ENCODE data around the gene IGFBP5. TPM values are rescaled to one million over a fixed set of nuclear protein-coding genes. Genes with fewer than 3 reads are reported as not detected.

The IGFBP5 gene
- total RNA-seq, 1 donor from 2014 or later: 415 TPM

- Mint-ChIP-seq H3K4me3 (peak overlapping the region; percentile 97), H3K4me1 (peaks cover 47% of the 10 kb centered on the region), H3K36me3 (no peaks in the 10 kb centered on the region), H3K27ac (peak overlapping the region; percentile 98), H3K9me3 (no peaks in the 10 kb centered on the region), H3K27me3 (ENCODE audit: low read depth) (no peaks in the 10 kb centered on the region)
- DNase-seq (ENCODE audit: low spot score in 2 of 2, unreplicated experiment in 2 of 2): peak; percentile 52 to 78
- TF ChIP-seq CTCF (IDR thresholded peaks at IDR 0.05; ENCODE audit: unreplicated experiment): no peak
These were observed 1.1 kb downstream of the IGFBP5 start for GRCh38 chr2:216694082-216694825.

- H3K4me1 Mint-ChIP-seq: peaks cover 54% of the 10 kb centered on the region
These were observed 1.8 kb downstream of the IGFBP5 start for GRCh38 chr2:216693414-216694080.

GRCh38 chr2:216692636-216693413, 2.5 kb downstream of the IGFBP5 start:
- DNase-seq (ENCODE audit: low spot score in 2 of 2, unreplicated experiment in 2 of 2): peak; percentile 69 to 91
- H3K9me3 Mint-ChIP-seq: no peaks in the 10 kb centered on the region
- H3K36me3 Mint-ChIP-seq: peaks cover 4% of the 10 kb centered on the region
- peak overlapping the region; percentile 95 for H3K27ac Mint-ChIP-seq
- no peak for TF ChIP-seq CTCF (IDR thresholded peaks at IDR 0.05; ENCODE audit: unreplicated experiment)
- peaks cover 60% of the 10 kb centered on the region for H3K4me1 Mint-ChIP-seq
- peak overlapping the region; percentile 97 for H3K4me3 Mint-ChIP-seq
- H3K27me3 Mint-ChIP-seq (ENCODE audit: low read depth): no peaks in the 10 kb centered on the region

More at GRCh38 chr2:216693414-216694080, 1.8 kb downstream of the IGFBP5 start:
- H3K9me3 Mint-ChIP-seq: no peaks in the 10 kb centered on the region
- H3K27ac Mint-ChIP-seq: peak overlapping the region; percentile 98
- no peak for DNase-seq (ENCODE audit: low spot score in 2 of 2, unreplicated experiment in 2 of 2)
- no peaks in the 10 kb centered on the region for H3K27me3 Mint-ChIP-seq (ENCODE audit: low read depth)
- H3K4me3 Mint-ChIP-seq: peak overlapping the region; percentile 97
- no peak for TF ChIP-seq CTCF (IDR thresholded peaks at IDR 0.05; ENCODE audit: unreplicated experiment)
- peaks cover 4% of the 10 kb centered on the region for H3K36me3 Mint-ChIP-seq

GRCh38 chr2:216690853-216691741, 4.3 kb downstream of the IGFBP5 start:
- H3K4me3 Mint-ChIP-seq: peak overlapping the region; percentile 64
- DNase-seq (ENCODE audit: low spot score in 2 of 2, unreplicated experiment in 2 of 2): peak; percentile 81 to 84
- H3K27me3 Mint-ChIP-seq (ENCODE audit: low read depth): no peaks in the 10 kb centered on the region
- H3K27ac Mint-ChIP-seq: peak overlapping the region; percentile 93
- TF ChIP-seq CTCF (IDR thresholded peaks at IDR 0.05; ENCODE audit: unreplicated experiment): no peak
- H3K9me3 Mint-ChIP-seq: no peaks in the 10 kb centered on the region
- H3K36me3 Mint-ChIP-seq: peaks cover 8% of the 10 kb centered on the region
- H3K4me1 Mint-ChIP-seq: peaks cover 55% of the 10 kb centered on the region

GRCh38 chr2:216690456-216690852, 4.9 kb downstream of the IGFBP5 start:
- no peak for DNase-seq (ENCODE audit: low spot score in 2 of 2, unreplicated experiment in 2 of 2)
- no peak for TF ChIP-seq CTCF (IDR thresholded peaks at IDR 0.05; ENCODE audit: unreplicated experiment)
- H3K36me3 Mint-ChIP-seq: peaks cover 12% of the 10 kb centered on the region
- no peaks in the 10 kb centered on the region for H3K9me3 Mint-ChIP-seq
- peak overlapping the region; percentile 91 for H3K27ac Mint-ChIP-seq
- H3K4me1 Mint-ChIP-seq: peaks cover 52% of the 10 kb centered on the region
- H3K27me3 Mint-ChIP-seq (ENCODE audit: low read depth): no peaks in the 10 kb centered on the region
- H3K4me3 Mint-ChIP-seq: peak overlapping the region; percentile 59

Data from mesothelial cell of epicardium (in vitro differentiated cells).